Activated CD4-positive, alpha-beta T cell treated with anti-CD3 and anti-CD28 coated beads, Interleukin-2, amount 50 U/mL, for 48 hours (primary cell): ENCODE results near the gene RIC8A.

Experiments used
- DNase-seq, 2 experiments: peaks; one replicate each; pipeline ENCODE4 v3.0.0-alpha.2; 2020

RIC8A gene

GRCh38 chr11:250740-251299 lies 43.3 kb downstream of the RIC8A start:
- DNase-seq = peak; percentile 81 to 86

GRCh38 chr11:251550-251949 lies 44.0 kb downstream of the RIC8A start:
- no peak for DNase-seq

GRCh38 chr11:252666-253065 lies 45.2 kb downstream of the RIC8A start:
- no peak for DNase-seq

GRCh38 chr11:253160-253885 lies 45.8 kb downstream of the RIC8A start:
- DNase-seq = no peak

DNA sequence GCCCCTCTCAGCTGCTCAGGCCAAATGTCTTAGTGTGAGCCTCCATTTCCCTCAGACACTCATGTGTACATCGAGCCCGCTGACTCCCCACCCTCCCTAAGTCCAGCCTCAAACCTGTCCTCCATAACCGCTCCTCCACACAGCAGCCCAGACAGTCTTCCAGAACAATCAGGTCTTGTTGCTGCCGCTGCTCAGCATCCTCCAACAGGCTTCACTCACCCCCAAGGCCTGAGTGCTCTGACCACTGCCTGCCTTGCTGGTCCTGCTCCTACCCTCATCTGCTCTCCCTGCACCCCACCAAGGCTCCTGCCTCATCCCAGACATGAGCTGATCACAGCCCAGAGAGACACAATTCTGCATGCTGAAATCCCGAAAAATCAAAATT lies 46.4 kb downstream of the RIC8A start:
- no peak for DNase-seq

DNA sequence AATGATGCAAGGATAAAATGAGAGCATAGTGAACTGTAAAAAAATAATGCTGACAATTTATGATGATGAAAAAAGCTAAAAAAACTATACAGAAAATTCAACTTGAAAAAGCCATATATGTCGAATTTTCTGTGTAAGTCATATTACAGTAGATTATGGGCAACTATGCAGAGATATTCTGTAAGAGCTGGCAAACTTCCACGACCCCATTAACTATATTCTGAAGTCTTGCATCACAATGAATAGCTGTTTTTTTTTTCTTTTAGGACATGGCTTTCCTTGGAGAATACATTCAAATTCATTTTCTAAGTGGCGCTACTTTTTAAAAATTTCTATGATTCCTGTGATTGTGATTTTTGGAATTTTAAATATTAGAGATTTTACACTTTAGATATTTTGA lies 47.7 kb downstream of the RIC8A start:
- no peak for DNase-seq

GRCh38 chr11:255816-256215 lies 48.3 kb downstream of the RIC8A start:
- no peak for DNase-seq

DNA sequence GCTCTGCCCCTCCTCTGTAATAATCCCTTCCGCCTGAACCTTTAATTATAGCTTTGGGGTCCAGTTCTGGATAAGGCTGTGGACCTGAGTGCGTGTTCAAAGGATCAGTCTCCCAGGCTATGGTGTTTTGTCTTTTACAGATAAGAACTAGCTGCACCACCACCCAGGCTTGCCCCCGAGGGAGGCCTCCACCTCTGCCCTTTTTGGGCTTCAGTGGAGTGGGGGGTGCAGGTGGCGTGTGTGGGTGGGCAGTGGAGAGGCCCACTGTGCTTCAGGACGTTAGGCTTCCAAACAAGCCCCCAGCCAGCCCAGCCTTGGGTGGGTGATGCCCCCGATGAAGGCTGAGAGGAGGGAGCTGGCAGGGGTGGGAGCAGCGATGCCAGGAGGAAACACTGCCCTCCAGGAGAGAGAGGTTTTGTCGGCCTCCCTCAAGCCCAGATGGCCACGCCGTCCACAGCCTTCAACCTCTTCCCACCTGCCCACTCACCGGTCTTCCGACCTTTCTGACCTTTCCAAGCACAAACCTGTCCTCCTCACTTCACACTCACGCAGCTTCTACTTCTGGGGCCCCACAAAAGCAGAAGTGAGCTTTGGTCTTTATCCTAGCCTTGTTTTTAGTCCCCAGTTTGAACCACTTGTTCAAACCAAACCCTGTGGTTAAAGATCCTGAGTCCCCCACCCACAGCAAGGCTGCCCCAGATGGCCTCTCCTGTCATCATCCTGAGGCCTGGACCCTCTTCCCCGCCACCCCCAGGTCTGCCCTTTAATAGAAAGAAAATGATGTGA lies 49.6 kb downstream of the RIC8A start:
- DNase-seq = no peak

- no peak for DNase-seq
These were observed 50.4 kb downstream of the RIC8A start for GRCh38 chr11:257766-258493.

DNA sequence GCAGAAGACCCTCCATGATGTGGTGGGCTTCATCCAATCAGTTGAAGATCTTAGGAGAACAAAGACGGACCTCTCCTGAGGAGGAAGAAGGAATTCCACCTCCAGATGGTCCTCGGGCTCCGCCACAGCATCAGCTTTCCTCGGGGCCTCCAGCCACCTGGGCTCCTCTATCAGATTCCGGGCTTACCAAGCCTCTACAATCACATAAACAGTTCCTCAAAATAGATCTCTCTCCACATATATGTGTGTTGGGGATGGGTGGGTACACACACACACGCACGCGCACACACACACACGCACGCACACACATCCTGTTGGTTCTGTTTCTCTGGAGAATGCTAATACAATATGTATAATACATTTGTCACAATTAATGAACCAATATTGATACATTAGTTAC lies 51.9 kb downstream of the RIC8A start:
- no peak for DNase-seq

DNA sequence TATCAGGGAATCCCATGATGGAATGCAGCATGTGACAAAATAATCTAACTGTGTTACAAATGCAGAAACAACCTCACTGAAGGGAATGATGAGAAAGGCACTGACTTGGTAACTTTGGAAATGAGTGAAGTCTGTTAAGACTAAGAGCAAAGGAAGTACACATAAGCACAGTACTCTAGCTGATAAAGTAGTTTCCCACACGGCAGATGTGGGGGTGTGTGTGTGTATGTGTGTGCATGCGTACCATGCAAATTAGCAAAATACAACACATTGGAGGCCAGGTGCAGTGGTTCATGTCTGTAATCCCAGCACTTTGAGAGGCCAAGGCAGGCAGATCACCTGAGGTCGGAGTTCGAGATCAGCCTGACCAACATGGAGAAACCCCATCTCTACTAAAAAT lies 54.1 kb downstream of the RIC8A start:
- DNase-seq = no peak
